ENCODE data around the gene ZNF407.

The ZNF407 gene

DNA sequence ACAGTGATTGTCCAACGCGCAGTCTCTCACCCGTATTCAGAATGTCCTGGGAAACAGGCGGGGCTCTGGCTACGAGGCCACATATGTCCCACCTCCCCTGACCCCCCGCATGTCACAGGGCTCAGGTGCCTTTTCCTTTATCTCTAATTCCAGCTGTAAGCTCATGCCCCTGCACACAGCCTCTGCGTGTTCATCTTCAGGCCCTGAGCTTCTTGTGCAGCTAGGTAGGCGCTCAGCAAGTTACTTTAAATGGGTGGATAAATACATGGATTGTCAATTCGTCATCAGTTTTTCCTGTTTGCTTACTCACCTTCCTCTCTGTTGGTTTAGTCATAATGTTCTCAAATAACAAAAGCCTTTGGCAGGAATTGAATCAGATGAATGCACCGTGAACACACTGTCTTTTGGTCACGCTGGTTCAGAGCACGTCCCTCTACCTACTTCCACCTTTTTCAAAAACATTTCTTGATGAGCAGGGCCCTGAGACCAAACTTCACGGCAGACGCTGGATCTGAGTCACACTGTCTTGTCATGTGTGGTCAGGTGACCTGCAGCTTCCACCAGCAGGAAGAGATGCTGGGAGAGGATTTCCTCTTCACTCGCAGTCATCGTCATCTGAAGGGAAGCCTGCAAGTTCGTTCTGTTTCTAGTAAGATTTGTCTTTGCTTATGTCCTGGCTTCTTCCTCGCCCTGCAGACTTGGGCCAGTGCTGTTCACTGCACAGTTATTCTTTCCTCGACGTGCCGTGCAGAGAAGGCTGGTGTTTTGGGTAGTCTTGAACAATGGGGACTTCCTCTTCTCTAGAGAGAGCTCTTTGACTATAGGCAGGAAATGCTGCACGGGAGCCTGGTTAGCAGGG, 473.2 kb downstream of the ZNF407 start:
- TF ChIP-seq CTCF (IDR thresholded peaks at IDR 0.05; ENCODE audit: control insufficient read depth, extremely low read depth, insufficient read depth): no peak
- H3K4me3 ChIP-seq (ENCODE audit: low read depth, low read length): peak overlapping the region; percentile 26
- peak; percentile 85 for DNase-seq (ENCODE audit: low read depth)

- no peak for TF ChIP-seq CTCF (IDR thresholded peaks at IDR 0.05; ENCODE audit: control insufficient read depth, extremely low read depth, insufficient read depth)
- H3K4me3 ChIP-seq (ENCODE audit: low read depth, low read length): peak overlapping the region; percentile 26
- DNase-seq (ENCODE audit: low read depth): no peak
These were observed 473.8 kb downstream of the ZNF407 start for GRCh38 chr18:75071484-75071785.

- TF ChIP-seq CTCF (IDR thresholded peaks at IDR 0.05; ENCODE audit: control insufficient read depth, extremely low read depth, insufficient read depth): no peak
- no peak for DNase-seq (ENCODE audit: low read depth)
- no peak overlapping the region for H3K4me3 ChIP-seq (ENCODE audit: low read depth, low read length)
These were observed 474.4 kb downstream of the ZNF407 start for GRCh38 chr18:75071866-75072671.

- no peak overlapping the region for H3K4me3 ChIP-seq (ENCODE audit: low read depth, low read length)
- DNase-seq (ENCODE audit: low read depth): no peak
- TF ChIP-seq CTCF (IDR thresholded peaks at IDR 0.05; ENCODE audit: control insufficient read depth, extremely low read depth, insufficient read depth): no peak
These were observed 475.2 kb downstream of the ZNF407 start for GRCh38 chr18:75072672-75073371.

DNA sequence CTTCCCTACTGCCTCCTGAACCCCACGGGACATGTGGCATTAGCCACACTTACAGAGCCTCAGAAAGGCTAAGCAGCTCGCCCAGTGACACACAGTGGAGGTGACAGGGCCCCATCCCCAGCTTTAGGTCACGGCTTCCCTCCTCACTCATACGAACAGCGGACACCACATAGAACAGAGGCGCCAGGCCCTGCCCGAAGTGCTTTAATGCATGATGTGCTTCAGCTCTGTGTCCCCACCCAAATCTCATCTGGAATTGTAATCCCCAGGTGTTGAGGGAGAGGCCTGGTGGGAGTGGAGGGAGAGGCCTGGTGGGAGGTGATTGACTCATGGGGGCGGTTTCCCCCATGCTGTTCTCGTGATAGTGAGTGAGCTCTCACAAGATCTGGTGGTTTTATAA, 476.0 kb downstream of the ZNF407 start:
- H3K4me3 ChIP-seq (ENCODE audit: low read depth, low read length): no peak overlapping the region
- no peak for TF ChIP-seq CTCF (IDR thresholded peaks at IDR 0.05; ENCODE audit: control insufficient read depth, extremely low read depth, insufficient read depth)
- no peak for DNase-seq (ENCODE audit: low read depth)

DNA sequence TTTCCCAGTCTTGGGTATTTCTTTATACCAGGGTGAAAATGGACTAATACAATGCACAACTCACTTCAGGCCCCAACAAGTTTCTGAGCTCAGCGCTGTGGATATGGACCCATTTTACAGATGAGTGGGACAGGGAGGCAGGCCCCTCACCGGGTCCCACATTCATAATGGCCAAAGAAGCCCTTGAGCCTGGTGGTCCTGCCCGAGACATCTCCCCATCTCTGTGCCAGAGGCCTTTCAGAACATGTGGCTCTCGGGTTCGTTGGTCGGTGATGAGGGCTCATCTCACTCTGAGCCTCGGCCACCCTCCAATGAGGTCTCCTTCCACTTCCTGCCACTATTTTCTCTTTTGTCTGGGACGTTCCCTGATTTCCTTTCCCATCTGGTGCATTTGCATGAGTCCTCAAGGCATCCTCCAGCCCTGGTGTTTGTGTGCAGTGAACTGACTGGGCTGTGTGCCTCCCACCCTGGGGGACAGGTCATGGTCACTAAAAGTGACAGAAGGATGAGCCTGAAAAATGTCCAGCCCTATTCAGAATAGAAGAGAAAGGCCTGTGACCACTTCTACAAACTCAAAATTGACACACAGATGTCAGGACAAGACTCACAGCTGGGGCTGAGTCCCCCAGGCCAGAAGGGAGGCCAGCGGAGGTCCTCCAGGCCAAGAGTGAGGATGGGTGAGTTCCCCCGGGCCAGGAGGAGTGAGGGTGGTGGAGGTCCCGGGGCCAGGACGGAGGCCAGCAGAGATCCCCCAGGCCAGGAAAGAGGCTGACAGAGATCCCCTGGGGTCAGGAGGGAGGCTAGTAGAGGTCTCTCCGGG, 476.7 kb downstream of the ZNF407 start:
- H3K4me3 ChIP-seq (ENCODE audit: low read depth, low read length): no peak overlapping the region
- no peak for TF ChIP-seq CTCF (IDR thresholded peaks at IDR 0.05; ENCODE audit: control insufficient read depth, extremely low read depth, insufficient read depth)
- DNase-seq (ENCODE audit: low read depth): no peak
